PC-9 (cell line): ENCODE data around the gene FDXACB1. TPM values are rescaled to one million over a fixed set of nuclear protein-coding genes. Genes with fewer than 3 reads are reported as not detected.
A peak's percentile ranks its signal among the peaks of the same experiment; 100 is the strongest.

Experiments used
- Bru-seq: library from RNA; stranded (reverse); fragments of 400-500 nt; gene quantifications from one replicate; lab custom pipeline; 2021; lab: Mats Ljungman, UMichigan
- BruChase-seq, 2 experiments: library from RNA; stranded (reverse); fragments of 400-500 nt; gene quantifications; one replicate each; lab custom pipeline; 2021; lab: Mats Ljungman, UMichigan
- BruUV-seq: library from RNA; stranded (reverse); fragments of 400-500 nt; replicated peaks from 2 replicates; lab custom pipeline; 2021; lab: Mats Ljungman, UMichigan
- CTCF ChIA-PET: fragments of 300-600 bp; sonication (Branson Sonifier 250); formaldehyde crosslinking; loops from one replicate; lab custom pipeline; 2022; ENCODE audit warnings: antibody characterized with exemption; lab: Charles Lee
- POLR2A ChIA-PET: fragments of 300-600 bp; sonication (Branson Sonifier 250); formaldehyde crosslinking; loops from one replicate; lab custom pipeline; 2022; ENCODE audit warnings: antibody characterized with exemption; ENCODE audit not compliant: unreplicated experiment; lab: Charles Lee
- DNase-seq, 2 experiments: peaks; one replicate each; pipeline versions ENCODE4 v3.0.0 to v3.0.0-alpha.2; 2015 to 2022; ENCODE audit warnings: mixed read lengths in 1 of 2
- H2AFZ ChIP-seq: fragments of 200-600 bp; sonication (generic); 2 replicates; pipeline ENCODE4 v1.8.1; 2017; ENCODE audit warnings: antibody characterized with exemption
- H3F3A ChIP-seq: fragments of 200-600 bp; sonication (generic); 2 replicates; pipeline ENCODE4 v1.8.1; 2017; ENCODE audit warnings: antibody characterized with exemption, mild to moderate bottlenecking, low read depth; ENCODE audit not compliant: insufficient read depth
- H3K27ac ChIP-seq: fragments of 200-600 bp; sonication (generic); 2 replicates; pipeline ENCODE4 v1.6.1; 2016; ENCODE audit warnings: mixed run types
- H3K27me3 ChIP-seq: fragments of 200-600 bp; sonication (generic); 2 replicates; pipeline ENCODE4 v1.6.1; 2016; ENCODE audit warnings: low read depth, mixed run types; ENCODE audit not compliant: insufficient read depth
- H3K36me3 ChIP-seq: fragments of 200-600 bp; sonication (generic); 2 replicates; pipeline ENCODE4 v1.6.1; 2016; ENCODE audit warnings: low read depth, mixed run types
- H3K4me1 ChIP-seq: fragments of 200-600 bp; sonication (generic); replicated peaks from 2 replicates; pipeline ENCODE4 v1.6.1; 2016; ENCODE audit warnings: mixed run types; ENCODE audit not compliant: insufficient read depth
- H3K4me2 ChIP-seq: fragments of 200-600 bp; sonication (generic); 2 replicates; pipeline ENCODE4 v1.6.1; 2017; ENCODE audit warnings: mixed run types
- H3K4me3 ChIP-seq: fragments of 200-600 bp; sonication (generic); 2 replicates; pipeline ENCODE4 v1.6.1; 2016; ENCODE audit warnings: mixed run types
- H3K79me2 ChIP-seq: fragments of 200-600 bp; sonication (generic); 2 replicates; pipeline ENCODE4 v1.6.1; 2017; ENCODE audit warnings: low read depth, mixed run types
- H3K9me2 ChIP-seq: fragments of 200-600 bp; sonication (generic); 2 replicates; pipeline ENCODE4 v1.8.1; 2017; ENCODE audit warnings: mild to moderate bottlenecking; ENCODE audit not compliant: insufficient read depth
- H3K9me3 ChIP-seq: fragments of 200-600 bp; sonication (generic); 2 replicates; pipeline ENCODE4 v1.8.1; 2016; ENCODE audit warnings: low read depth; ENCODE audit not compliant: insufficient read depth
- H4K20me1 ChIP-seq: fragments of 200-600 bp; sonication (generic); 2 replicates; pipeline ENCODE4 v1.8.1; 2017; ENCODE audit not compliant: insufficient read depth
- CTCF ChIP-seq: fragments of 200-600 bp; sonication (generic); conservative IDR thresholded peaks from 2 replicates; pipeline ENCODE4 v1.6.1; 2017; ENCODE audit warnings: mixed run types, antibody characterized with exemption, mild to moderate bottlenecking, moderate library complexity
- EZH2 ChIP-seq: fragments of 200-600 bp; sonication (generic); IDR thresholded peaks from 2 replicates; pipeline ENCODE4 v1.8.0; 2017; ENCODE audit warnings: antibody characterized with exemption, low read depth
- intact Hi-C: fragments of 100-400 bp; cut with micrococcal nuclease; formaldehyde crosslinking; loops from one replicate; pipeline ENCODE4 v1.10.0; 2022; ENCODE audit not compliant: unreplicated experiment
- long read RNA-seq: library from polyadenylated mRNA; stranded (forward); transcript quantifications from one replicate; pipeline ENCODE4 v2.0.0, GENCODE V29; 2022
- total RNA-seq: library from RNA; stranded (reverse); gene quantifications from 2 replicates; pipeline ENCODE4 v1.2.3, GENCODE V29; 2021

Gene FDXACB1
- total RNA-seq (2.1 and 2.2 TPM in 2 replicates), Bru-seq, nascent RNA (percentile 64 among the genes with signal in this experiment), BruChase-seq, experiment 1, labeled RNA remaining after a 2-hour chase (percentile 77 among the genes with signal in this experiment), BruChase-seq, experiment 2, labeled RNA remaining after a 6-hour chase (percentile 75 among the genes with signal in this experiment)
- long read RNA-seq, transcript FDXACB1-201 (5 exons, 2,789 nt), result major isoform, 7 of 11 reads
- long read RNA-seq, partial matches to known transcripts, result 0 of 11 reads
- long read RNA-seq, other reads (novel, unspliced or antisense), result 0 of 11 reads

- no peaks in the 10 kb centered on the region for H3K9me2 ChIP-seq
- ChIA-PET POLR2A (interaction anchor here (0.6 kb wide), 1 partner anchor 188 kb away, joined by 3 read pairs; no protein-coding TSS in a partner anchor), CTCF (no interaction called here)
- H3K27me3 ChIP-seq, result no peaks in the 10 kb centered on the region
- intact Hi-C loops, result loop anchor here (1.0 to 10.0 kb wide), 8 partner anchors 32 to 401 kb away; partner anchors contain the start of genes C11orf52, IL18, SDHD and TEX12
- no TSS peak for BruUV-seq
- peak within 1 kb of the TSS; percentile 88 for H3K27ac ChIP-seq
- H3F3A ChIP-seq, result peaks cover 19% of the 10 kb centered on the region
- peaks cover 15% of the 10 kb centered on the region for H3K79me2 ChIP-seq
- peak within 1 kb of the TSS; percentile 80 for H3K4me2 ChIP-seq
- H3K4me1 ChIP-seq, result peaks cover 10% of the 10 kb centered on the region
- H2AFZ ChIP-seq, result peak within 1 kb of the TSS; percentile 91
- peak; percentile 96 for DNase-seq
- H4K20me1 ChIP-seq, result no peaks in the 10 kb centered on the region
- no peaks in the 10 kb centered on the region for H3K36me3 ChIP-seq
- no peaks in the 10 kb centered on the region for H3K9me3 ChIP-seq
- peak within 1 kb of the TSS; percentile 65 for H3K4me3 ChIP-seq
- no peak for TF ChIP-seq EZH2
- TF ChIP-seq CTCF, result peak; percentile 97
These were observed at the start of gene FDXACB1, which contains the start of gene CFAP68 for GRCh38 chr11:111878849-111879636. Gene FDXACB1, minus strand, starts transcription at chr11:111879165. Its CDS starts 33 bp downstream, at chr11:111879132. Gene CFAP68, plus strand, starts transcription at chr11:111879541. Its CDS starts 20 bp downstream, at chr11:111879561.

- H3K9me2 ChIP-seq, result no peaks in the 10 kb centered on the region
- no peaks in the 10 kb centered on the region for H3K36me3 ChIP-seq
- CTCF ChIA-PET, result interaction anchor here (0.8 to 1.6 kb wide), 3 partner anchors 55 to 353 kb away, joined by 4 to 7 read pairs (median 5); no protein-coding TSS in a partner anchor
- H2AFZ ChIP-seq, result peak overlapping the region; percentile 81
- H3K4me1 ChIP-seq, result peaks cover 36% of the 10 kb centered on the region
- BruUV-seq, result no TSS peak
- DNase-seq, result peak; percentile 93 to 98
- H3K4me2 ChIP-seq, result peak overlapping the region; percentile 92
- peaks cover 24% of the 10 kb centered on the region for H3F3A ChIP-seq
- intact Hi-C loops, result loop anchor here (1.0 to 2.0 kb wide), 2 partner anchors 47 to 56 kb away; partner anchors contain the start of genes CFAP68 and FDXACB1
- no peaks in the 10 kb centered on the region for H4K20me1 ChIP-seq
- H3K4me3 ChIP-seq, result peak overlapping the region; percentile 59
- H3K27ac ChIP-seq, result peak overlapping the region; percentile 62
- POLR2A ChIA-PET, result interaction anchor here (0.5 to 1.6 kb wide), 10 partner anchors 8 to 1948 kb away, joined by 3 to 13 read pairs (median 4); partner anchors contain the start of genes ALG9, C11orf52 and DLAT
- no peaks in the 10 kb centered on the region for H3K79me2 ChIP-seq
- TF ChIP-seq CTCF, result no peak
- no peak for TF ChIP-seq EZH2
- H3K27me3 ChIP-seq, result no peaks in the 10 kb centered on the region
- H3K9me3 ChIP-seq, result no peaks in the 10 kb centered on the region
These were observed 47.8 kb upstream of the FDXACB1 start for GRCh38 chr11:111926505-111927391.
